ENCODE measurements around the gene MAD2L1BP.

The MAD2L1BP gene

GRCh38 chr6:43667245-43668150, 31.9 kb downstream of the MAD2L1BP start:
- DNase-seq = peak; percentile 73 to 83

GRCh38 chr6:43668151-43669028, 32.8 kb downstream of the MAD2L1BP start:
- DNase-seq = peak; percentile 9 to 45

DNA sequence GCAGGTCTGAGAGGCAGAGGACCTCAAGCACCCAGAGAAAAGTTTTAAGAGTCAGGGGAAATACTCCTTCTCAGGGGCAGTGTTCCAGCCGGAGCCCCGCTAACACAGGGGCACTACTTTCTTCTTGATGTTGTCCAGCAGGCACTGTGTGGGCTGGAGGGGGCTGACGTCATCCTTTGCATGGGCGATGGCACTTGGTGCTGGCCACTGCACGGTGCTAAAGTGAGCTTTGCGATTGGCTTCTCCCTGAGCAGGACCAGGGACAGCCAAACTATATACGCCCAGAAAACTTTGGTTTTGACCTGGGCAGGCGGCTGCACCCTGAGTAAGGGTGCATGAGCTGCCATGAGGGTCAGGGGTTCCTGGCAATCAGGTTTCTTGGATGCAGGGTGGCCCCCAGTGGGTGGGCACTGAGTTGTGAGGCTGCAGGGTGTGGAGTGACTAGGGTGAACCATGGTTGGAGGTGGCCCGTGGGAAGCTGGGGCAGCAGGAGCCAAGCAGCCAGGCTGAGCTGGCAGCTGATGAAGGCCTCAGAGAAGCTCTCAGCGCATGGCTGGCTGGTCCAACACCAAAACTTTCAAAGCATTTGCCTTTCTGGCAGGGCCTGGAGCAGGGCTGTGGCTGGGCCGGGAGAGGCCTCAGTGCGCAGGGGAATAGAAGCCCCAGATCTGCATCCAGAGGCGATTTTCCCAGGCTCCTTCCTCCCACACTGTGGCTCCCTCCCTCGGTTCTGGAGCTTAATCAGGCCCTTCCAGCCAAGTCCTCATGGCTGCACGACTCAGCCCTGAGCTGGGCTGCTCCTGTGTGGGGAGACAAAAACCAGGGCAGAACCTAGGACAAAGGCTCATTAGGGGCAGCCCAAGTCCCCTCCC, 33.6 kb downstream of the MAD2L1BP start:
- DNase-seq = no peak

DNA sequence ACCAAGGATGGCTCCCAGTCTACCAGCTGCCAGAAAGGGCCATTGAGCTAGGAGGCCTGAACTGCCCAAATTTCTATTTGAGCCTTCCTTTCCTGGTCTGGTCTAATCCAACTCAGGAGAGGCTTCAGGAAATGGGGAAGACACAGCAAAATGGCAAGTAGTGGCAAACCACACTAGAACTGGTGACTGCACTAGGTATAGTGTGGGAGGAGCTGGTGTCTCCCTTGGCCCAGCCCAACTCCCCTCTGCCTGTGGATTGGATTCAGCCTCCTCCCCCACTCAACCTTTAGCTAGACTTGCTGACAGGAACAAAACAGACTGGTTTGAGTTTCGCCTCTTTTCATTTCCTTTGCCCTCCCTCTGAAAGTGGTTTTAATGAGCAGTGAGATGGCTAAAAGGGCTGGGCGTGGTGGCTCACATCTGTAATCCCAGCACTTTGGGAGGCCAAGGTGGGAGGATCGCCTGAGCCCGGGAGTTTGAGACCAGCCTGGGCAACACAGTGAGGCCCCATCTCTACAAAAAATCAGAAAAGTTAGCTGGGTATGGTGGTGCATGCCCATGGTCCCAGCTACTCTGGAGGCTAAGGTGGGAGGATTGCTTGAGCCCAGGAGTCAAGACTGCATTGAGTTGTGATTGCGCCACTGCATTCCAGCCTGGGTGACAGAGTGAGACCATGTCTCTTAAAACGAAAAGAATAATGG, 34.4 kb downstream of the MAD2L1BP start:
- no peak for DNase-seq

DNA sequence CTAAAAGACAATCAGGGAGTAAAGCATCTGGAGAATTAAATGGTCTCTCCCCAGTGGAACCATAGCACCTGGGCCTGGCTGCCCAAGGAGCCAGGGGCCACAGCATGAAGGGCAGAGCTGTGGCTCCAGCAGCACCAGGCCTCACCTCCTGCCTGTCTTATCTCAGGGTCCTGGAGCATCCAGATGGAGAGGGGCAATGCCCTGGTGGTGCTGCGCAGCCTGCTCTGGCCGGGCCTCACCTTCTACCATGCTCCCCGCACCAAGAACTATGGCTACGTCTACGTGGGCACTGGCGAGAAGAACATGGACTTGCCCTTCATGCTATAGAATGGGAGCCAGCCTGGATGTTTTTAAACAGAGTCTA, 35.0 kb downstream of the MAD2L1BP start:
- no peak for DNase-seq

- no peak for DNase-seq
Measured at GRCh38 chr6:43671011-43671800, 35.6 kb downstream of the MAD2L1BP start.

DNA sequence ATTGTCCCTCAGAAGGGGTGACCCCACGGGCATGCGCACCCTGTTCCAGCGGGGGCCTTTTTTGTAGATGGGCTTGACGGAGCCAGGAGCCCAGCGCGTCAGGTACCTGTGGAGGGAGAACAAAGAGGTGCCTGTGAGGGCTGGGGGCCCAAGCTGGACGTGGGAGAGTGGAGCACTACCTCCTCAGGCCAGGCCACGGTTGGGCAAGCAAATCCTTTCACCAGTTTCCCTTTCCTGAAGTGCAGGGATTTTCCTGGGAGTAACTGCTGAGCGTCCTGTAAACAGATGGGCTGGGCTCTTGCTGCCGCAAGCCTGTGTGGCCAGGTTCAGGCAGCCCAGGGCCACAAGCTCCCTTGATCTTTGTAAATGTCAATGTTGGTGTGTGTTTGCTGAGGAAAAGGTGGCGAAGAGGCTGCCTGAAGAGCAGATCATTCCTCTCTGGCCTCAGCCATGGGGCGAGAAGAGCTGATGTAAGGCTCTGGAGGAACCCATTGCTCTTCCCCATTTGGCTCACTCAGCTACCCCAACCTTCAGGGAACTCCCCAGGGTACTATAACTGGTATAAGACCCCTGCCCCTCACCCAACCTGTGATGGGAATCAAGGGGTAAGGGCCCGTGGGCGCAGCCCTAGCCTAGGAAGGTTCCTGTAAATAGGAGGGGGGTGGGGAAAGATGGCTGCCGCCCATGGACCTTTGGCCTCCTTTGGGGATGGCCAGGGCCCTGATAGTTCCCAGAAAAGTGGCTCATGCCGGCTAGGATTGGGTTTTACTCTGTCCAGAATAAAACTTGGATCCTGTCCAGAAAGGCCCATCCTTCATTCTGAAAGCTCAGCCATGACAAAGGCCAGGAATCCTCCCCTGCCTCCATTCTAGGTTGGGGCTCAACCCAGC, 36.4 kb downstream of the MAD2L1BP start:
- no peak for DNase-seq

DNA sequence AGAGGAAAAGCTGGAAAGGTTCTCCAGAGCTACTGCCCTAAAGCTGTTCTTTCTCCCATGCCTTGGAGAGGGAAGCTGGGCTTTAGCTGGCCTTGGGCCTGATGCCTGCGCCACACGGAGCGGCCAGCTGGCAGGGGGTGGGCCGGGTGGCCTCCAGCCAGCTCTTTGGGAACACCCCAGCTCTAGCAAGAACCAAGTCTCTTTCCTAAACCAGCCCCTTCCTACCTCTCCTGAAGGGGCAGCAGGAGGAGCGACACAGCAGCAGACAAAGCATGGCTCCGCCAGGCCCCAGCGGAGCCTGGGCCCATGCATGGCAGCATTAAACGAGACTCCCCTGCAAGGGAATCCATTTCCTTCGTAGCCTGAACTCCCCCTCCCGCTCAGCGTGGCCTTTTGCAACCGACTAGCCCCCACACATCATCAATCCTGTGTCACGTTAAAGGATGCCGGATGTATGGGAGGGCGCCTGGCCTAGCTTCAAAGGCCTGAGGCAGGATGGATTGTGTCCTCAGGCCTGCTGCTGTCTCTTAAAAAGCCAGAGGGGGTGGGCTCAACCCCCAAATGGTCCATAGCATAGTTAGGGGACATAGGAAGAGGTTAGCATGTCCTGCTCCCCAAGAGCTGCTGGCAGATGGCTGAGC, 37.9 kb downstream of the MAD2L1BP start:
- DNase-seq = no peak

DNA sequence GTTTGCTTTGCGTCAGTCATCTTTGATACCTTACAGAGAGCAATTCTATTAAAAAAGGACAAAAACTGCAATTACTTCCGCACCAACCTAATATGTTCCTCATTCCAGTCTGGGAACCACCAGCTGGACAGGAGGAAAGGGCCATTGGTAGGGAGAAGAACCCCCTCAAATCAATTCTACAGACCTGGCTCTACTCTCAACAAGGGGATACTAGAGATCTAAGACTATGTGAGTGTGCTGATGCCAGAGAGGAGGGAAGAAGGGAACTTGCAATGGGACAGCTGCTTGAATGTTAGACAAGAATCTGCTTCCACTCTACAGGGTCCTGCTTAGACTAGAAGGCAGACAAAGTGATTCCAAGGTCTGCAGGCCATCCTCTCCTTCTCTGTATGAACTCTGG, 38.7 kb downstream of the MAD2L1BP start:
- DNase-seq = no peak

DNA sequence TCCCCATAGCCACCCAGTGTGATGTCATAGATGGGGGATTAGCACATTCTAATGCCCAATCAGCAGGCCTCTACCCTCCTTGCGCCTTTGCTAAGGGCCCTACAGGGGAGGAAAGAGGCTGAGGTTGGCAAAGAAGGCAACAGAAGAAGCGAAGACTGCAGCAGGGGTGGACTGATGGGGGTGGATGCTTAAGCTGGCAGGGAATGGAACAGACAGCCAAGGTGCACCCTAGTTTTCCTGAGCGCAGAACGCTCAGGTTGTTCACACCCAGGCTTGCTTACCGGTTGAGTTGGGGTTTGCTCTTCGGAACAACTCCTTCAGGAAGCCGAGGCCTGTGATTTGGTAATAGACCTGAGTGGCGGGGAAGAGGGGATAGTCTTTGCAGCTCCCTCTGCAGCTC, 39.3 kb downstream of the MAD2L1BP start:
- no peak for DNase-seq

DNA sequence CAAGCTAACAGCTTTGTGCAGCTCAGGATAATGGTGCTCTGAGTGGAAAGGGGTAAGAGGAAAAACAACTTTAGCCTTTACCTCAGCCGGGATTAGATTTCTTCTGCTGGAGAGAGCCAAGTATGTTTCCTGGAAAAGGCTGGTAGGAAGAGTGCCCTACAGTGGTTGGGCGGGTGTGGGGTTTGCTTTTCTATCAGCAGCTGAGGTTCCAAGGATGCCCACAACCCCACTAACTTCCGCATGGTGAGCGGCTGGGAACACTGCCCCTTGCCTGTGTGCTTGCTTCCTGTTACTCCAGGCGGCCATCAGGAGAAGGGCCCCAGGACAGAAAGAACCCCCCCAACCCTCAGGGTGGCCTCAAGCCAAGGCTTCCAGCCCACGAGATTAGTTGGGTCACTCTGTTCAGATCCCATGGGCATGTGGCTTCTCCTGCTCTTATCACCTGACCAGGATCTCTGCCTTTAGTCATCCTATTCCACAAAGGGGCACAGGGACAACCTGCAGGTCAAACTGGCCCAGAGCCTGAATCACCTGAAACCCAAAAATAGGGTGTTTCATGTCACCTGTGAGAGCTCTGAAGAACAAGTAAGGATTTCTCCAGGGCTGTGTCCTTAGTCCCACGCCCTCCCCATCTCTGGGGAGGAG, 41.4 kb downstream of the MAD2L1BP start:
- DNase-seq = no peak

DNA sequence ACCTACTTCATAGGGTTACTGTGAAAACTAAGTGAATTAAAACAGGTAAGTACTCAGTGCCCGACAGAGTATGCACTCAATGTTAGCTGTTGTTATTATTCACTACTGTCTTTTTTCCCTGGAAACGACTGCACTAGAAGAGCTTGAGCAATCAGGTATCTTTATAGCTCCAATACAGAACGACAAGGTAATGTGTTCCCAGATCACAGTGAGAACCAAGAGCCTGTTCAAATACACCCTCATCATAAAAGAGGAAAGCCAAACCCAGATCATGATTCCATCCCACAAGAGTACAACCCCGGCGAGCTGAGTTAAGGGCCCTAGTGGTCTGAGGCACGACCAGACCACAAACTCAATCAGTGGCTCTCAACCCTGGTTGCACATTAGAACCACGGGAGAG, 42.1 kb downstream of the MAD2L1BP start:
- no peak for DNase-seq

DNA sequence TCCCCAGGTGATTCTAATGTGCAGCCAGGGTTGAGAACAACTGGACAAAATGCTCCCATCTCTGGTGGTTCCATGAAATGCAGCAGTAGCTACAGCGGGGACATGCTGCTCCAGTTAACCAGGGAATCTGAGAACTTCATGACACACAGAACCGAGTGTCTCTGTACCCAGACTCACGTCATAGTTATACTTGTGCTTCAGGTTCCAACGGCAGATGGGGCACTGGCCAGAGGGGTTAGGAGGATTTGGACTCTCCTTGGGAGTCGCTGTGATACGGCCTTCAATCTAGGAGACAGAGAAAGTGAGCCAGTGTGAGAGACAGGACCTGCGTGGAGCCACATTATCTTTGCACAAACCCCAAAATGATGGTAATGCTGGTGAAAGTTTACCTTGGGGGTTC, 42.7 kb downstream of the MAD2L1BP start:
- DNase-seq = no peak

DNA sequence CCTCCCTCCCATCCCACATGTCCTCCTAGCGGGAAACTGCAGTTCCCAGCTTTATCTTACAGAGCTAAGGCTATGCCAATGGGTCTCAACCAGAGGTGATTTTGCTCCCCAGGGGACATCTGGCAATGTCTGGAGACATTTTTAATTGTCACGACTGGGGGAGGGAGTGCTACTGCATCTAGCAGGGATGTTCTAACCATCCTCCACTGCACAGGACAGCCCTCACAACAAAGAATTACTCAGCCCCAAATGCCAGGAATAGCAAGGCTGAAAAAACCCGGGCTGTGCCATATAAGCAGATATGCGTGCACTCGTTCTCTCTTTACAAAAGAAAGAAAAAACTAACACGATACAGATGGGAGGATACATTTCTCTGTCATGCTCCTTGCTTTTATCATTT, 43.4 kb downstream of the MAD2L1BP start:
- no peak for DNase-seq

- no peak for DNase-seq
Measured at GRCh38 chr6:43680308-43681200, 44.9 kb downstream of the MAD2L1BP start.

GRCh38 chr6:43681303-43681702, 45.7 kb downstream of the MAD2L1BP start:
- no peak for DNase-seq

- no peak for DNase-seq
Measured at GRCh38 chr6:43682724-43683429, 47.2 kb downstream of the MAD2L1BP start.
